Measurements from ENCODE around the gene KCNQ1.

- TF ChIP-seq CTCF (conservative IDR thresholded peaks at IDR 0.05; ENCODE audit: low read length) (no peak), EZH2phosphoT487 (IDR thresholded peaks at IDR 0.05; ENCODE audit: borderline replicate concordance) (no peak)
Observed at GRCh38 chr11:2655016-2655719, 210.4 kb downstream of the KCNQ1 start.

Data from Loucy (cell line).